ENCODE measurements around the gene RPGRIP1.

RPGRIP1 gene

DNA sequence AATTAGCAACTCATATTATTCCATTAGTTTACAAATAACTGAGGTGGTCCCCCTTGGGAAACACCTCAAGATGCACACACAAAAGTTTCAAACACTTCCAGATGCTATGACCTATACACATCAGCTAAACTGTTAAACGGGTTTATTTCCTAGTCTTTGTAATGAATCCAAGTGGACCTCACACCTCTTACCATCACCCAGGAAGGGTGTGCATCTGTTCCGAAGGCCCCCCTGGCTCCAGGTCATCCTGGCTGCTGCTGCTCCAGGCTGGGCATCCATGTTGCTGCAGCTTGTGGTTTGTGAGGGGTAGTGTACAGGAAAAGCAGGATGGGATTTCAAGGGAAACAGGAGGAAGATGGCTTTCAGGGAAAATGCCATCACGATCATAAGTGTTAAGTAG lies 17.5 kb upstream of the RPGRIP1 start (continued):
- TF ChIP-seq, protein P1, sequence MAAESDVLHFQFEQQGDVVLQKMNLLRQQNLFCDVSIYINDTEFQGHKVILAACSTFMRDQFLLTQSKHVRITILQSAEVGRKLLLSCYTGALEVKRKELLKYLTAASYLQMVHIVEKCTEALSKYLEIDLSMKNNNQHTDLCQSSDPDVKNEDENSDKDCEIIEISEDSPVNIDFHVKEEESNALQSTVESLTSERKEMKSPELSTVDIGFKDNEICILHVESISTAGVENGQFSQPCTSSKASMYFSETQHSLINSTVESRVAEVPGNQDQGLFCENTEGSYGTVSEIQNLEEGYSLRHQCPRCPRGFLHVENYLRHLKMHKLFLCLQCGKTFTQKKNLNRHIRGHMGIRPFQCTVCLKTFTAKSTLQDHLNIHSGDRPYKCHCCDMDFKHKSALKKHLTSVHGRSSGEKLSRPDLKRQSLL (tag by site-specific recombination; IDR thresholded peaks at IDR 0.05), result no peak
- TF ChIP-seq ZNF155 (tag by site-specific recombination; IDR thresholded peaks at IDR 0.05) (no peak), OSR2 (tag by site-specific recombination; IDR thresholded peaks at IDR 0.05) (no peak)

DNA sequence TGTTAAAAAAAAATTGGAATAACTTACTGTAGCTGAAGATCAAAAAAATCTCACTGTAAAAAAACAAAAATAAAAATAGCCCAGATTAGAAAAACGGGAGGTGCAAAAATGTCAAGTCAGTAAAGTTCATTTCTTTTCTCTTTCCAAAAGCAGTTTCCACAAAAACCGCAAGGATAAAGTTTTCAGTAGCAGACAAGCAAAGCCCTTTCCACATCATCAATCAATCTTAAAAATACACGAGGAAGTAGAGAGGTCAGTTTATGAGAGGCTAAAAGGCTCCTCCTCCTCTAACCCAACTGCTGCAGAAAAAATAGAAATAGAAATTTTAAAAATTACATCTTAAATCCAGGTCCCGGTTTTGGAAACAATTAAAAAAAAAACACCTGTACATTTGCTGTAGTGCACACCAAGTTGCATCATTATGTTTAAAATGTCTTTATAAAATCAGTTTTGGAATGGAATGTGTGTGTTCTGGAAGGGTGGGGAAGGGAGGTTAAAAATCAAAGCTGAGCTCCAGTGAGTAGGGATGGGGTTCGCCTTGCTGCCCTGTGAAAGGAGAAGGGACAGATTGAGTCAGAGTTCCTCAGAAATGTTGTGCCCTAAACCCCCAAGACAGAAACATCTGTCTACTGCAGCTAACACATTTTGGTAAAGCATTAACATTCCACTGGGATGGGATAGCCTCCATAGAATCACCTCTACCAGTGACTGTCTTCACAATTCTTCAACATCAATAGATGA lies 16.4 kb upstream of the RPGRIP1 start:
- peaks cover 62 to 94% of the 10 kb centered on the region in 2 experiments for H3K36me3 ChIP-seq (ENCODE audit: control insufficient read depth in 2 of 2, insufficient read depth in 1 of 2, low read length in 2 of 2)
- peaks cover 27% of the 10 kb centered on the region for H3K4me1 ChIP-seq (ENCODE audit: control insufficient read depth, insufficient read depth, low read length)
- peak overlapping the region; percentile 21; the same call in 1 of the 2 replicates for H3K27ac ChIP-seq (ENCODE audit: extremely low read depth, low read depth, low read length)
- POLR2A ChIA-PET, result no interaction called here
- no peak overlapping the region; the same call in 1 of the 2 replicates for H3K4me3 ChIP-seq (ENCODE audit: low read depth, low read length)
- no peaks in the 10 kb centered on the region for H3K9me3 ChIP-seq (ENCODE audit: control insufficient read depth, insufficient read depth, low read depth, low read length)
- CTCF ChIA-PET, result interaction anchor here (0.7 kb wide), 1 partner anchor 160 kb away, joined by 4 read pairs; no protein-coding TSS in a partner anchor
- TF ChIP-seq ZNF157 (tag by site-specific recombination; IDR thresholded peaks at IDR 0.05) (no peak), RBAK (tag by site-specific recombination; IDR thresholded peaks at IDR 0.05) (no peak), ZNF529 (tag by site-specific recombination; IDR thresholded peaks at IDR 0.05; ENCODE audit: insufficient replicate concordance) (no peak), REPIN1 (tag by site-specific recombination; IDR thresholded peaks at IDR 0.05; ENCODE audit: low read depth) (0 out of 2 replicates have a peak, but pooled peaks have one; percentile 3), OSR2 (tag by site-specific recombination; IDR thresholded peaks at IDR 0.05) (peak; percentile 86), HOXD13 (CRISPR knock-in tag; IDR thresholded peaks at IDR 0.05; ENCODE audit: borderline replicate concordance) (no peak), ZNF600 (tag by site-specific recombination; IDR thresholded peaks at IDR 0.05) (peak; percentile 87), PRDM1 (tag by site-specific recombination; IDR thresholded peaks at IDR 0.05) (0 out of 2 replicates have a peak, but pooled peaks have one; percentile 26), GFI1B (tag by site-specific recombination; IDR thresholded peaks at IDR 0.05) (0 out of 2 replicates have a peak, but pooled peaks have one; percentile 28), ZXDB (tag by site-specific recombination; IDR thresholded peaks at IDR 0.05) (0 out of 2 replicates have a peak, but pooled peaks have one; percentile 6), ZBTB1 (tag by site-specific recombination; IDR thresholded peaks at IDR 0.05) (no peak), MZF1 (tag by site-specific recombination; IDR thresholded peaks at IDR 0.05; ENCODE audit: borderline replicate concordance) (peak; percentile 76; the same call in 1 of the 2 replicates), ZNF830 (tag by site-specific recombination; IDR thresholded peaks at IDR 0.05; ENCODE audit: low read depth) (no peak), KLF8 (tag by site-specific recombination; IDR thresholded peaks at IDR 0.05) (no peak), GLIS1 (tag by site-specific recombination; IDR thresholded peaks at IDR 0.05) (no peak)
- TF ChIP-seq, protein P2, sequence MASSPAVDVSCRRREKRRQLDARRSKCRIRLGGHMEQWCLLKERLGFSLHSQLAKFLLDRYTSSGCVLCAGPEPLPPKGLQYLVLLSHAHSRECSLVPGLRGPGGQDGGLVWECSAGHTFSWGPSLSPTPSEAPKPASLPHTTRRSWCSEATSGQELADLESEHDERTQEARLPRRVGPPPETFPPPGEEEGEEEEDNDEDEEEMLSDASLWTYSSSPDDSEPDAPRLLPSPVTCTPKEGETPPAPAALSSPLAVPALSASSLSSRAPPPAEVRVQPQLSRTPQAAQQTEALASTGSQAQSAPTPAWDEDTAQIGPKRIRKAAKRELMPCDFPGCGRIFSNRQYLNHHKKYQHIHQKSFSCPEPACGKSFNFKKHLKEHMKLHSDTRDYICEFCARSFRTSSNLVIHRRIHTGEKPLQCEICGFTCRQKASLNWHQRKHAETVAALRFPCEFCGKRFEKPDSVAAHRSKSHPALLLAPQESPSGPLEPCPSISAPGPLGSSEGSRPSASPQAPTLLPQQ (tag by site-specific recombination; IDR thresholded peaks at IDR 0.05), result no peak
- TF ChIP-seq, protein P3, sequence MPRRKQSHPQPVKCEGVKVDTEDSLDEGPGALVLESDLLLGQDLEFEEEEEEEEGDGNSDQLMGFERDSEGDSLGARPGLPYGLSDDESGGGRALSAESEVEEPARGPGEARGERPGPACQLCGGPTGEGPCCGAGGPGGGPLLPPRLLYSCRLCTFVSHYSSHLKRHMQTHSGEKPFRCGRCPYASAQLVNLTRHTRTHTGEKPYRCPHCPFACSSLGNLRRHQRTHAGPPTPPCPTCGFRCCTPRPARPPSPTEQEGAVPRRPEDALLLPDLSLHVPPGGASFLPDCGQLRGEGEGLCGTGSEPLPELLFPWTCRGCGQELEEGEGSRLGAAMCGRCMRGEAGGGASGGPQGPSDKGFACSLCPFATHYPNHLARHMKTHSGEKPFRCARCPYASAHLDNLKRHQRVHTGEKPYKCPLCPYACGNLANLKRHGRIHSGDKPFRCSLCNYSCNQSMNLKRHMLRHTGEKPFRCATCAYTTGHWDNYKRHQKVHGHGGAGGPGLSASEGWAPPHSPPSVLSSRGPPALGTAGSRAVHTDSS (tag by site-specific recombination; IDR thresholded peaks at IDR 0.05), result 0 out of 2 replicates have a peak, but pooled peaks have one; percentile 0
- TF ChIP-seq, protein P4, sequence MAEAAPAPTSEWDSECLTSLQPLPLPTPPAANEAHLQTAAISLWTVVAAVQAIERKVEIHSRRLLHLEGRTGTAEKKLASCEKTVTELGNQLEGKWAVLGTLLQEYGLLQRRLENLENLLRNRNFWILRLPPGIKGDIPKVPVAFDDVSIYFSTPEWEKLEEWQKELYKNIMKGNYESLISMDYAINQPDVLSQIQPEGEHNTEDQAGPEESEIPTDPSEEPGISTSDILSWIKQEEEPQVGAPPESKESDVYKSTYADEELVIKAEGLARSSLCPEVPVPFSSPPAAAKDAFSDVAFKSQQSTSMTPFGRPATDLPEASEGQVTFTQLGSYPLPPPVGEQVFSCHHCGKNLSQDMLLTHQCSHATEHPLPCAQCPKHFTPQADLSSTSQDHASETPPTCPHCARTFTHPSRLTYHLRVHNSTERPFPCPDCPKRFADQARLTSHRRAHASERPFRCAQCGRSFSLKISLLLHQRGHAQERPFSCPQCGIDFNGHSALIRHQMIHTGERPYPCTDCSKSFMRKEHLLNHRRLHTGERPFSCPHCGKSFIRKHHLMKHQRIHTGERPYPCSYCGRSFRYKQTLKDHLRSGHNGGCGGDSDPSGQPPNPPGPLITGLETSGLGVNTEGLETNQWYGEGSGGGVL (tag by site-specific recombination; IDR thresholded peaks at IDR 0.05), result no peak
- TF ChIP-seq, protein P5, sequence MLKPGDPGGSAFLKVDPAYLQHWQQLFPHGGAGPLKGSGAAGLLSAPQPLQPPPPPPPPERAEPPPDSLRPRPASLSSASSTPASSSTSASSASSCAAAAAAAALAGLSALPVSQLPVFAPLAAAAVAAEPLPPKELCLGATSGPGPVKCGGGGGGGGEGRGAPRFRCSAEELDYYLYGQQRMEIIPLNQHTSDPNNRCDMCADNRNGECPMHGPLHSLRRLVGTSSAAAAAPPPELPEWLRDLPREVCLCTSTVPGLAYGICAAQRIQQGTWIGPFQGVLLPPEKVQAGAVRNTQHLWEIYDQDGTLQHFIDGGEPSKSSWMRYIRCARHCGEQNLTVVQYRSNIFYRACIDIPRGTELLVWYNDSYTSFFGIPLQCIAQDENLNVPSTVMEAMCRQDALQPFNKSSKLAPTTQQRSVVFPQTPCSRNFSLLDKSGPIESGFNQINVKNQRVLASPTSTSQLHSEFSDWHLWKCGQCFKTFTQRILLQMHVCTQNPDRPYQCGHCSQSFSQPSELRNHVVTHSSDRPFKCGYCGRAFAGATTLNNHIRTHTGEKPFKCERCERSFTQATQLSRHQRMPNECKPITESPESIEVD (tag by site-specific recombination; IDR thresholded peaks at IDR 0.05), result peak; percentile 97
- TF ChIP-seq, protein P6, sequence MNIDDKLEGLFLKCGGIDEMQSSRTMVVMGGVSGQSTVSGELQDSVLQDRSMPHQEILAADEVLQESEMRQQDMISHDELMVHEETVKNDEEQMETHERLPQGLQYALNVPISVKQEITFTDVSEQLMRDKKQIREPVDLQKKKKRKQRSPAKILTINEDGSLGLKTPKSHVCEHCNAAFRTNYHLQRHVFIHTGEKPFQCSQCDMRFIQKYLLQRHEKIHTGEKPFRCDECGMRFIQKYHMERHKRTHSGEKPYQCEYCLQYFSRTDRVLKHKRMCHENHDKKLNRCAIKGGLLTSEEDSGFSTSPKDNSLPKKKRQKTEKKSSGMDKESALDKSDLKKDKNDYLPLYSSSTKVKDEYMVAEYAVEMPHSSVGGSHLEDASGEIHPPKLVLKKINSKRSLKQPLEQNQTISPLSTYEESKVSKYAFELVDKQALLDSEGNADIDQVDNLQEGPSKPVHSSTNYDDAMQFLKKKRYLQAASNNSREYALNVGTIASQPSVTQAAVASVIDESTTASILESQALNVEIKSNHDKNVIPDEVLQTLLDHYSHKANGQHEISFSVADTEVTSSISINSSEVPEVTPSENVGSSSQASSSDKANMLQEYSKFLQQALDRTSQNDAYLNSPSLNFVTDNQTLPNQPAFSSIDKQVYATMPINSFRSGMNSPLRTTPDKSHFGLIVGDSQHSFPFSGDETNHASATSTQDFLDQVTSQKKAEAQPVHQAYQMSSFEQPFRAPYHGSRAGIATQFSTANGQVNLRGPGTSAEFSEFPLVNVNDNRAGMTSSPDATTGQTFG (tag by site-specific recombination; IDR thresholded peaks at IDR 0.05; ENCODE audit: borderline replicate concordance), result no peak
